GM12878 (cell line): ENCODE results near the gene GLS. TPM values are rescaled to one million over a fixed set of nuclear protein-coding genes. Genes with fewer than 3 reads are reported as not detected.
A peak's percentile ranks its signal among the peaks of the same experiment; 100 is the strongest.

Source experiments
- ATAC-seq: fragments of 200-7000 bp; cut with Tn5 transposase; 3 replicates; pipeline ENCODE4 v1.9.1; 2020; ENCODE audit warnings: mild to moderate bottlenecking, moderate library complexity
- BruUV-seq: library from RNA; stranded (reverse); fragments of 400-500 nt; replicated peaks from 2 replicates; lab custom pipeline; 2021; lab: Mats Ljungman, UMichigan
- CTCF ChIA-PET: fragments of 300-600 bp; sonication (Branson Sonifier 250); formaldehyde crosslinking; extraction: SDS; loops from one replicate; lab custom pipeline; 2021; ENCODE audit warnings: inconsistent platforms; lab: Yijun Ruan, JAX
- POLR2A ChIA-PET: fragments of 350-600 bp; formaldehyde crosslinking; extraction: SDS; loops from one replicate; lab custom pipeline; 2021; ENCODE audit warnings: inconsistent platforms; lab: Charles Lee
- RAD21 ChIA-PET: fragments of 300-600 bp; sonication (Branson Sonifier 250); formaldehyde crosslinking; loops from one replicate; lab custom pipeline; 2023; ENCODE audit warnings: antibody characterized with exemption; ENCODE audit not compliant: unreplicated experiment; lab: Charles Lee
- SMC1A ChIA-PET: fragments of 300-600 bp; sonication (Branson Sonifier 250); formaldehyde crosslinking; loops from one replicate; lab custom pipeline; 2023; ENCODE audit not compliant: unreplicated experiment, uncharacterized antibody; lab: Charles Lee
- DNase-seq: peaks from one replicate; pipeline ENCODE4 v3.0.0-alpha.2; 2011; ENCODE audit warnings: low read depth, low spot score
- FAIRE-seq: peaks from 3 replicates; lab custom pipeline; 2011; peaks lifted over from hg19 to GRCh38; lab: Jason Lieb, UNC
- H2AFZ ChIP-seq: 2 replicates; pipeline ENCODE4 v1.6.0; 2011; ENCODE audit warnings: low read depth, low read length, control low read depth; ENCODE audit not compliant: control insufficient read depth
- H3K27ac ChIP-seq: 2 replicates; pipeline ENCODE4 v1.5.1; 2011; ENCODE audit warnings: control low read depth; ENCODE audit not compliant: control insufficient read depth, insufficient read depth
- H3K27me3 ChIP-seq, 2 experiments: replicated peaks in 1 of 2; 2 replicates each; pipeline versions ENCODE4 v1.6.0 to v1.6.1; 2011; ENCODE audit warnings: low read length in 1 of 2; ENCODE audit not compliant: control insufficient read depth in 2 of 2, insufficient read depth in 2 of 2
- H3K36me3 ChIP-seq, 2 experiments: 2 replicates each; pipeline ENCODE4 v1.5.1; 2011; ENCODE audit warnings: low read length in 1 of 2; ENCODE audit not compliant: control insufficient read depth in 2 of 2, insufficient read depth in 2 of 2
- H3K4me1 ChIP-seq: 2 replicates; pipeline ENCODE4 v1.6.1; 2011; ENCODE audit warnings: mild to moderate bottlenecking, low read length, moderate library complexity, mixed read lengths; ENCODE audit not compliant: control insufficient read depth, insufficient read depth
- H3K4me2 ChIP-seq: 2 replicates; pipeline ENCODE4 v1.6.0; 2011; ENCODE audit warnings: control low read depth; ENCODE audit not compliant: control insufficient read depth, insufficient read depth
- H3K4me3 ChIP-seq: fragments of 200-600 bp; sonication (generic); 2 replicates; pipeline ENCODE4 v1.5.1; 2016
- H3K79me2 ChIP-seq: 2 replicates; pipeline ENCODE4 v1.6.0; 2011; ENCODE audit warnings: low read length; ENCODE audit not compliant: control insufficient read depth, insufficient read depth
- H3K9ac ChIP-seq: 2 replicates; pipeline ENCODE4 v1.8.0; 2011; ENCODE audit warnings: low read length, control low read depth, mixed read lengths; ENCODE audit not compliant: control insufficient read depth, insufficient read depth
- H3K9me3 ChIP-seq: replicated peaks from 3 replicates; pipeline ENCODE4 v1.5.1; 2011; ENCODE audit warnings: mild to moderate bottlenecking, low read length; ENCODE audit not compliant: control insufficient read depth, insufficient read depth
- H4K20me1 ChIP-seq: 2 replicates; pipeline ENCODE4 v1.6.0; 2011; ENCODE audit not compliant: control insufficient read depth, insufficient read depth
- BRCA1 ChIP-seq: IDR thresholded peaks from 2 replicates; pipeline ENCODE4 v1.6.1; 2011; ENCODE audit warnings: low read depth, low read length, improper control_type of control experiment
- CEBPZ ChIP-seq: fragments of 150-350 bp; IDR thresholded peaks from 2 replicates; pipeline ENCODE4 v1.6.1; 2016; ENCODE audit warnings: low read depth, low read length
- IRF4 ChIP-seq: IDR thresholded peaks from 2 replicates; pipeline ENCODE4 v1.6.1; 2011; ENCODE audit warnings: low read depth, low read length
- NR2C2 ChIP-seq: IDR thresholded peaks from 2 replicates; pipeline ENCODE4 v1.6.1; 2011; ENCODE audit warnings: borderline replicate concordance, low read depth; ENCODE audit not compliant: control insufficient read depth, insufficient read length
- POLR2A ChIP-seq: IDR thresholded peaks from 2 replicates; pipeline ENCODE4 v1.6.1; 2011; ENCODE audit warnings: low read depth, mild to moderate bottlenecking, low read length
- POLR2AphosphoS5 ChIP-seq: IDR thresholded peaks from 2 replicates; pipeline ENCODE4 v1.6.1; 2011; ENCODE audit warnings: mild to moderate bottlenecking, low read length, inconsistent platforms
- SIN3A ChIP-seq: IDR thresholded peaks from 2 replicates; pipeline ENCODE4 v1.6.1; 2012; ENCODE audit warnings: low read depth, low read length, improper control_type of control experiment
- YY1 ChIP-seq: IDR thresholded peaks from 2 replicates; pipeline ENCODE4 v1.6.1; 2011; ENCODE audit warnings: low read depth, mild to moderate bottlenecking, low read length
- ZNF274 ChIP-seq: IDR thresholded peaks from one replicate; pipeline ENCODE4 v1.8.0; 2011; ENCODE audit not compliant: insufficient read length, insufficient read depth
- ZZZ3 ChIP-seq: IDR thresholded peaks from 2 replicates; pipeline ENCODE4 v1.6.1; 2011; ENCODE audit warnings: low read depth; ENCODE audit not compliant: control insufficient read depth, insufficient read length
- WGBS: methylation state at CpG from one replicate; pipeline ENCODE4 v1.1.6; 2016; ENCODE audit warnings: low lambda C conversion rate; ENCODE audit not compliant: insufficient replicate concordance, insufficient coverage; ENCODE audit errors: missing lambda C conversion rate; 5-methylcytosine and 5-hydroxymethylcytosine counted together
- in situ Hi-C: fragments of 300-500 bp; cut with MboI; formaldehyde crosslinking; loops from 9 replicates; pipeline ENCODE4 v1.14.3; 2018; ENCODE audit warnings: mixed read lengths
- intact Hi-C: fragments of 100-400 bp; cut with micrococcal nuclease; formaldehyde crosslinking; loops from one replicate; pipeline ENCODE4 v1.14.2; 2022; ENCODE audit not compliant: unreplicated experiment
- polyA plus RNA-seq, 11 experiments: library from polyadenylated mRNA; depleted of rRNA in 4 of 11; unstranded in 6 of 11; stranded (reverse) in 5 of 11; fragments of >200 nt; fragmentation: Nextera tagmentation in 4 of 11; fragmentation: Illumina TruSeq in 1 of 11; extraction: Ambion mirVana in 4 of 11; extraction: Trizol in 1 of 11; gene quantifications; 1 replicate in 1 of 11; 2 replicates in 10 of 11; pipeline versions ENCODE4 v1.2.1 to v1.2.3, GENCODE V29; 2011 to 2016; ENCODE audit warnings: inconsistent platforms in 2 of 11, missing spikeins in 2 of 11, low read depth in 1 of 11
- total RNA-seq, 4 experiments: library from RNA; depleted of rRNA in 3 of 4; stranded (reverse); fragments of >200 nt in 3 of 4; fragmentation: Illumina TruSeq in 1 of 4; extraction: Trizol in 1 of 4; gene quantifications; 2 replicates each; pipeline versions ENCODE4 v1.2.1 to v1.2.3, GENCODE V29; 2013 to 2021

GLS gene
- total and polyA plus RNA-seq, 10 of the 15 experiments (the other 5 are each of a cell fraction or from before 2014, with no cell fraction given) = 15.7 to 145 (median 70.8) TPM

- Histone ChIP-seq H3K4me3 (no peak overlapping the region), H3K79me2 (no peaks in the 10 kb centered on the region; the same call in 1 of the 2 replicates), H4K20me1 (peaks cover 13% of the 10 kb centered on the region), H3K9me3 (no peaks in the 10 kb centered on the region), H3K4me2 (no peak overlapping the region), H3K4me1 (no peaks in the 10 kb centered on the region), H2AFZ (no peak overlapping the region), H3K27ac (no peak overlapping the region), H3K27me3 (no peaks in the 10 kb centered on the region), H3K36me3 (peaks cover 54 to 85% of the 10 kb centered on the region in 2 experiments), H3K9ac (no peak overlapping the region)
- in situ Hi-C loops (no loop called here), intact Hi-C loops (no loop called here)
- ChIA-PET SMC1A (interaction anchor here (0.6 to 1.3 kb wide), 6 partner anchors 12 to 125 kb away, joined by 3 to 7 read pairs (median 3); no protein-coding TSS in a partner anchor), CTCF (interaction anchor here (0.8 to 1.8 kb wide), 4 partner anchors 19 to 203 kb away, joined by 3 to 6 read pairs (median 4); no protein-coding TSS in a partner anchor), POLR2A (interaction anchor here (1.2 kb wide), 2 partner anchors 23 to 45 kb away, joined by 3 read pairs; no protein-coding TSS in a partner anchor), RAD21 (interaction anchor here (2.0 kb wide), 1 partner anchor 134 kb away, joined by 4 read pairs; no protein-coding TSS in a partner anchor)
- ATAC-seq (peak; percentile 18; the same call in 2 of the 3 replicates), FAIRE-seq (no peak), DNase-seq (no peak)
- BruUV-seq = no TSS peak
- WGBS = 86% methylated on average over 5 of the region's 5 CpGs
- no peak for TF ChIP-seq CEBPZ
- no peak for TF ChIP-seq NR2C2
- no peak for TF ChIP-seq SIN3A
- no peak for TF ChIP-seq BRCA1
- no peak for TF ChIP-seq ZNF274
- TF ChIP-seq YY1 = no peak
- TF ChIP-seq IRF4 = no peak
- TF ChIP-seq POLR2A = peak; percentile 63
- TF ChIP-seq ZZZ3 = no peak
- TF ChIP-seq POLR2AphosphoS5 = peak; percentile 71; the same call in 1 of the 2 replicates
Observed at GRCh38 chr2:190984595-190984994, 104.0 kb downstream of the GLS start.
